GM21576 (cell line): ENCODE data around the gene CUL4A.

ENCODE experiments used
- ATAC-seq: cut with Tn5 transposase; IDR thresholded peaks from one replicate; pipeline ENCODE4 v1.9.1; 2021; ENCODE audit warnings: mild to moderate bottlenecking, moderate library complexity; ENCODE audit not compliant: unreplicated experiment

Gene CUL4A

GRCh38 chr13:113207890-113208420 is 1.5 kb upstream of the CUL4A start:
- ATAC-seq: peak; percentile 11

GRCh38 chr13:113208421-113209335 is 735 bp upstream of the CUL4A start, which contains the start of gene PCID2:
PCID2 (minus strand) TSS chr13:113208669; CDS start chr13:113208634, 35 bp downstream.
- ATAC-seq: peak; percentile 78

GRCh38 chr13:113209759-113210421 is 477 bp downstream of the CUL4A start:
- peak; percentile 31 for ATAC-seq

GRCh38 chr13:113210833-113211232 is 1.4 kb downstream of the CUL4A start:
- no peak for ATAC-seq

- ATAC-seq: no peak
Measured at GRCh38 chr13:113211774-113212173, 2.4 kb downstream of the CUL4A start.

GRCh38 chr13:113216254-113217048 is 7.0 kb downstream of the CUL4A start:
- ATAC-seq: no peak

GRCh38 chr13:113218586-113218985 is 9.2 kb downstream of the CUL4A start:
- ATAC-seq: no peak

- ATAC-seq: no peak
Measured at GRCh38 chr13:113219256-113219940, 10.0 kb downstream of the CUL4A start.

GRCh38 chr13:113220141-113220598 is 10.8 kb downstream of the CUL4A start:
- ATAC-seq: no peak

GRCh38 chr13:113220877-113221276 is 11.5 kb downstream of the CUL4A start:
- ATAC-seq: no peak

GRCh38 chr13:113223070-113223469 is 13.7 kb downstream of the CUL4A start:
- no peak for ATAC-seq

GRCh38 chr13:113224486-113224885 is 15.1 kb downstream of the CUL4A start:
- no peak for ATAC-seq

- no peak for ATAC-seq
Measured at GRCh38 chr13:113225515-113225914, 16.1 kb downstream of the CUL4A start.

- no peak for ATAC-seq
Measured at GRCh38 chr13:113226873-113227450, 17.5 kb downstream of the CUL4A start.

- ATAC-seq: no peak
Measured at GRCh38 chr13:113229161-113229560, 19.7 kb downstream of the CUL4A start.

- no peak for ATAC-seq
Measured at GRCh38 chr13:113229791-113230190, 20.4 kb downstream of the CUL4A start.

GRCh38 chr13:113231306-113232207 is 22.1 kb downstream of the CUL4A start:
- no peak for ATAC-seq

GRCh38 chr13:113232208-113233003 is 23.0 kb downstream of the CUL4A start:
- no peak for ATAC-seq
